ENCODE measurements around the gene C17orf100. TPM values are rescaled to one million over a fixed set of nuclear protein-coding genes. Genes with fewer than 3 reads are reported as not detected.

Gene C17orf100
- total and polyA plus RNA-seq, 10 of the 15 experiments (the other 5 are each of a cell fraction or from before 2014, with no cell fraction given) = 0.84 to 4.7 (median 1.8) TPM

DNA sequence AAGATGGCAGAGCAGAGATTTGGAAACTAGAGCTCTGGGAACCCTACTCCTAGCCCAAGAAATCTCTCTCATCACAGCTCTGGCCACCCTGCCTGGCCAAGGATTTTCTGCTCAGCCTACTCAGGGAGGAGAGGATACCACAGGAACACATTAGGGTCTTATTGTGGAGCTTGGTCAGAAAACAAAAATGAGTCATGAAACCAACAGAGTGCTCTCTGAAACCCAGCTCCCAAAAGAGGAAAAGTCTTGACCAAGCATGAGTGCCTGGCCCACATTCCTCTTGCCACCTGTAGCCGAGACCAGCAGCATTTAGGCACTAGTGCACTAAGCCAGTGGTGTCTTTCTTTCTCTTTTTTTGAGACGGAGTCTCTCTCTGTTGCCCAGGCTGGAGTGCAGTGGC, 43.5 kb downstream of the C17orf100 start:
- Histone ChIP-seq H3K9me3 (replicated peaks; ENCODE audit: control insufficient read depth, insufficient read depth, low read length) (no peaks in the 10 kb centered on the region), H4K20me1 (ENCODE audit: control insufficient read depth, insufficient read depth) (no peaks in the 10 kb centered on the region), H3K4me1 (ENCODE audit: control insufficient read depth, insufficient read depth, low read length) (no peaks in the 10 kb centered on the region; the same call in 1 of the 2 replicates), H3K27ac (ENCODE audit: control insufficient read depth, insufficient read depth) (no peak overlapping the region), H3K27me3 (replicated peaks in 1 of 2; ENCODE audit: control insufficient read depth in 2 of 2, insufficient read depth in 2 of 2, low read length in 1 of 2) (peaks cover 0 to 1% of the 10 kb centered on the region in 2 experiments; a peak in 1 of 4 replicates), H3K4me2 (ENCODE audit: control insufficient read depth, insufficient read depth) (no peak overlapping the region), H3K79me2 (ENCODE audit: control insufficient read depth, insufficient read depth, low read length) (no peaks in the 10 kb centered on the region), H3K36me3 (ENCODE audit: control insufficient read depth in 2 of 2, insufficient read depth in 2 of 2, low read length in 1 of 2) (no peaks in the 10 kb centered on the region), H3K4me3 (no peak overlapping the region), H3K9ac (ENCODE audit: control insufficient read depth, insufficient read depth, low read length) (no peak overlapping the region), H2AFZ (ENCODE audit: control insufficient read depth, low read depth, low read length) (no peak overlapping the region)
- TF ChIP-seq EED (IDR thresholded peaks at IDR 0.05; ENCODE audit: low read depth) = no peak
- TF ChIP-seq, protein P1, sequence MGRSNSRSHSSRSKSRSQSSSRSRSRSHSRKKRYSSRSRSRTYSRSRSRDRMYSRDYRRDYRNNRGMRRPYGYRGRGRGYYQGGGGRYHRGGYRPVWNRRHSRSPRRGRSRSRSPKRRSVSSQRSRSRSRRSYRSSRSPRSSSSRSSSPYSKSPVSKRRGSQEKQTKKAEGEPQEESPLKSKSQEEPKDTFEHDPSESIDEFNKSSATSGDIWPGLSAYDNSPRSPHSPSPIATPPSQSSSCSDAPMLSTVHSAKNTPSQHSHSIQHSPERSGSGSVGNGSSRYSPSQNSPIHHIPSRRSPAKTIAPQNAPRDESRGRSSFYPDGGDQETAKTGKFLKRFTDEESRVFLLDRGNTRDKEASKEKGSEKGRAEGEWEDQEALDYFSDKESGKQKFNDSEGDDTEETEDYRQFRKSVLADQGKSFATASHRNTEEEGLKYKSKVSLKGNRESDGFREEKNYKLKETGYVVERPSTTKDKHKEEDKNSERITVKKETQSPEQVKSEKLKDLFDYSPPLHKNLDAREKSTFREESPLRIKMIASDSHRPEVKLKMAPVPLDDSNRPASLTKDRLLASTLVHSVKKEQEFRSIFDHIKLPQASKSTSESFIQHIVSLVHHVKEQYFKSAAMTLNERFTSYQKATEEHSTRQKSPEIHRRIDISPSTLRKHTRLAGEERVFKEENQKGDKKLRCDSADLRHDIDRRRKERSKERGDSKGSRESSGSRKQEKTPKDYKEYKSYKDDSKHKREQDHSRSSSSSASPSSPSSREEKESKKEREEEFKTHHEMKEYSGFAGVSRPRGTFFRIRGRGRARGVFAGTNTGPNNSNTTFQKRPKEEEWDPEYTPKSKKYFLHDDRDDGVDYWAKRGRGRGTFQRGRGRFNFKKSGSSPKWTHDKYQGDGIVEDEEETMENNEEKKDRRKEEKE (IDR thresholded peaks at IDR 0.05) = no peak
- no peak for TF ChIP-seq MYB (IDR thresholded peaks at IDR 0.05; ENCODE audit: borderline replicate concordance, low read depth, low read length)
- TF ChIP-seq MEF2A (IDR thresholded peaks at IDR 0.05; ENCODE audit: insufficient read depth, low read depth, low read length) = no peak
- ATAC-seq = no peak
- FAIRE-seq = no peak
- ChIA-PET SMC1A (ENCODE audit: uncharacterized antibody, unreplicated experiment) (no interaction called here), RAD21 (ENCODE audit: unreplicated experiment) (no interaction called here), CTCF (no interaction called here), POLR2A (no interaction called here)
- intact Hi-C loops (cut with micrococcal nuclease; ENCODE audit: unreplicated experiment) = no loop called here
- WGBS (ENCODE audit: insufficient coverage, insufficient replicate concordance, low lambda C conversion rate, missing lambda C conversion rate) = 25% methylated on average over 2 of the region's 2 CpGs
- DNase-seq (ENCODE audit: low read depth, low spot score) = no peak
- in situ Hi-C loops (cut with MboI) = no loop called here
- BruUV-seq (replicated peaks) = no TSS peak

DNA sequence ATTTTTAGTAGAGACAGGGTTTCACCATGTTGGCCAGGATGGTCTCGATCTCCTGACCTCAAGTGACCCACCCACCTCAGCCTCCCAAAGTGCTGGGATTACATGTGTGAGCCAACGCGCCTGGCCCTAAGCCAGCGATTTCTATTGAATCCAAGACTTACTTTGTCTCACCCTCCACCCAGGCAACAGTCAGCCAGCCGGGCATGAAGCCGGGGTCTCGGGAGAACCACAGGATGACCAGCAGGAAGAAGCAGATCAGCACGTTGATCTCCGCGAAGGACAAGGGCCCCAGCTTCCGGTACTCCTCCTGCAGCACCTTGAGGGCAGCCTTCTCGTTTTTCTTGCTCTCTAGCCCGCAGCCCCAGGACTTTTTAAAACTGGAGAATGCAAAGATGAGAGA, 44.0 kb downstream of the C17orf100 start:
- Histone ChIP-seq H3K9ac (ENCODE audit: control insufficient read depth, insufficient read depth, low read length) (no peak overlapping the region), H3K27me3 (replicated peaks in 1 of 2; ENCODE audit: control insufficient read depth in 2 of 2, insufficient read depth in 2 of 2, low read length in 1 of 2) (peaks cover 0 to 1% of the 10 kb centered on the region in 2 experiments; a peak in 1 of 4 replicates), H3K79me2 (ENCODE audit: control insufficient read depth, insufficient read depth, low read length) (no peaks in the 10 kb centered on the region), H3K4me2 (ENCODE audit: control insufficient read depth, insufficient read depth) (no peak overlapping the region), H3K9me3 (replicated peaks; ENCODE audit: control insufficient read depth, insufficient read depth, low read length) (no peaks in the 10 kb centered on the region), H2AFZ (ENCODE audit: control insufficient read depth, low read depth, low read length) (no peak overlapping the region), H3K4me1 (ENCODE audit: control insufficient read depth, insufficient read depth, low read length) (no peaks in the 10 kb centered on the region), H3K27ac (ENCODE audit: control insufficient read depth, insufficient read depth) (no peak overlapping the region), H4K20me1 (ENCODE audit: control insufficient read depth, insufficient read depth) (no peaks in the 10 kb centered on the region), H3K36me3 (ENCODE audit: control insufficient read depth in 2 of 2, insufficient read depth in 2 of 2, low read length in 1 of 2) (no peaks in the 10 kb centered on the region), H3K4me3 (no peak overlapping the region)
- ChIA-PET SMC1A (ENCODE audit: uncharacterized antibody, unreplicated experiment) (no interaction called here), CTCF (interaction anchor here (0.7 kb wide), 1 partner anchor 177 kb away, joined by 3 read pairs; no protein-coding TSS in a partner anchor), POLR2A (no interaction called here), RAD21 (ENCODE audit: unreplicated experiment) (no interaction called here)
- ATAC-seq = no peak
- intact Hi-C loops (cut with micrococcal nuclease; ENCODE audit: unreplicated experiment) (no loop called here), in situ Hi-C loops (cut with MboI) (no loop called here)
- BruUV-seq (replicated peaks) = no TSS peak
- DNase-seq (ENCODE audit: low read depth, low spot score) = no peak
- FAIRE-seq = no peak
- 45% methylated on average over 13 of the region's 13 CpGs for WGBS (ENCODE audit: insufficient coverage, insufficient replicate concordance, low lambda C conversion rate, missing lambda C conversion rate)
- TF ChIP-seq, protein P2, sequence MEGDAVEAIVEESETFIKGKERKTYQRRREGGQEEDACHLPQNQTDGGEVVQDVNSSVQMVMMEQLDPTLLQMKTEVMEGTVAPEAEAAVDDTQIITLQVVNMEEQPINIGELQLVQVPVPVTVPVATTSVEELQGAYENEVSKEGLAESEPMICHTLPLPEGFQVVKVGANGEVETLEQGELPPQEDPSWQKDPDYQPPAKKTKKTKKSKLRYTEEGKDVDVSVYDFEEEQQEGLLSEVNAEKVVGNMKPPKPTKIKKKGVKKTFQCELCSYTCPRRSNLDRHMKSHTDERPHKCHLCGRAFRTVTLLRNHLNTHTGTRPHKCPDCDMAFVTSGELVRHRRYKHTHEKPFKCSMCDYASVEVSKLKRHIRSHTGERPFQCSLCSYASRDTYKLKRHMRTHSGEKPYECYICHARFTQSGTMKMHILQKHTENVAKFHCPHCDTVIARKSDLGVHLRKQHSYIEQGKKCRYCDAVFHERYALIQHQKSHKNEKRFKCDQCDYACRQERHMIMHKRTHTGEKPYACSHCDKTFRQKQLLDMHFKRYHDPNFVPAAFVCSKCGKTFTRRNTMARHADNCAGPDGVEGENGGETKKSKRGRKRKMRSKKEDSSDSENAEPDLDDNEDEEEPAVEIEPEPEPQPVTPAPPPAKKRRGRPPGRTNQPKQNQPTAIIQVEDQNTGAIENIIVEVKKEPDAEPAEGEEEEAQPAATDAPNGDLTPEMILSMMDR (IDR thresholded peaks at IDR 0.05 in 2 of 3, conservative IDR thresholded peaks at IDR 0.05 in 1 of 3; ENCODE audit: control insufficient read depth in 2 of 3, extremely low read depth in 1 of 3, insufficient read depth in 1 of 3, low read depth in 3 of 3, low read length in 3 of 3) = no peak
- TF ChIP-seq ZNF622 (IDR thresholded peaks at IDR 0.05) = no peak
- TF ChIP-seq, protein P3, sequence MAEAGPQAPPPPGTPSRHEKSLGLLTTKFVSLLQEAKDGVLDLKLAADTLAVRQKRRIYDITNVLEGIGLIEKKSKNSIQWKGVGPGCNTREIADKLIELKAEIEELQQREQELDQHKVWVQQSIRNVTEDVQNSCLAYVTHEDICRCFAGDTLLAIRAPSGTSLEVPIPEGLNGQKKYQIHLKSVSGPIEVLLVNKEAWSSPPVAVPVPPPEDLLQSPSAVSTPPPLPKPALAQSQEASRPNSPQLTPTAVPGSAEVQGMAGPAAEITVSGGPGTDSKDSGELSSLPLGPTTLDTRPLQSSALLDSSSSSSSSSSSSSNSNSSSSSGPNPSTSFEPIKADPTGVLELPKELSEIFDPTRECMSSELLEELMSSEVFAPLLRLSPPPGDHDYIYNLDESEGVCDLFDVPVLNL (IDR thresholded peaks at IDR 0.05; ENCODE audit: low read depth, low read length) = no peak
- no peak for TF ChIP-seq SMAD5 (IDR thresholded peaks at IDR 0.05; ENCODE audit: low read depth)
- TF ChIP-seq NR2C2 (IDR thresholded peaks at IDR 0.05; ENCODE audit: borderline replicate concordance, control insufficient read depth, insufficient read length, low read depth) = no peak
- TF ChIP-seq NFXL1 (IDR thresholded peaks at IDR 0.05; ENCODE audit: borderline replicate concordance) = no peak
- no peak for TF ChIP-seq RBBP5 (conservative IDR thresholded peaks at IDR 0.05)
- no peak for TF ChIP-seq ZNF217 (IDR thresholded peaks at IDR 0.05)
